Spleen (tissue), 11 donors: ENCODE results near the gene ANKRD13A. TPM values are rescaled to one million over a fixed set of nuclear protein-coding genes. Genes with fewer than 3 reads are reported as not detected.
A peak's percentile ranks its signal among the peaks of the same experiment; 100 is the strongest.

Source experiments
- DNase-seq: peaks from one replicate; pipeline ENCODE4 v3.0.0-alpha.2; 2020
- H3K27ac ChIP-seq, 8 donors: fragments of 200-600 bp; sonication (generic) in 7 of 8; 1 replicate in 4 of 8; 2 replicates in 4 of 8; pipeline versions ENCODE4 v1.5.0 to v1.8.0; 2016 to 2021; ENCODE audit warnings: inconsistent platforms in 4 of 8, mild to moderate bottlenecking in 4 of 8, moderate library complexity in 1 of 8
- H3K27me3 ChIP-seq, 7 donors: fragments of 200-600 bp; sonication (generic) in 6 of 7; replicated peaks in 1 of 7; 1 replicate in 4 of 7; 2 replicates in 3 of 7; pipeline versions ENCODE4 v1.5.0 to v1.8.0; 2016 to 2021; ENCODE audit warnings: inconsistent platforms in 3 of 7, mild to moderate bottlenecking in 1 of 7
- H3K36me3 ChIP-seq, 6 donors: fragments of 200-600 bp; sonication (generic) in 5 of 6; 1 replicate in 4 of 6; 2 replicates in 2 of 6; pipeline versions ENCODE4 v1.5.0 to v1.8.0; 2016 to 2021; ENCODE audit warnings: inconsistent platforms in 2 of 6
- H3K4me1 ChIP-seq, 6 donors: fragments of 200-600 bp; sonication (generic) in 5 of 6; 1 replicate in 3 of 6; 2 replicates in 3 of 6; pipeline versions ENCODE4 v1.5.0 to v1.8.0; 2016 to 2021; ENCODE audit warnings: inconsistent platforms in 3 of 6
- H3K4me3 ChIP-seq, 8 donors: fragments of 200-600 bp; sonication (generic) in 7 of 8; 1 replicate in 4 of 8; 2 replicates in 4 of 8; pipeline versions ENCODE4 v1.5.0 to v1.8.0; 2016 to 2021; ENCODE audit warnings: inconsistent platforms in 4 of 8, mild to moderate bottlenecking in 4 of 8, moderate library complexity in 2 of 8
- H3K9me3 ChIP-seq, 8 donors: fragments of 200-600 bp; sonication (generic) in 7 of 8; 1 replicate in 4 of 8; 2 replicates in 4 of 8; pipeline versions ENCODE4 v1.5.0 to v1.8.0; 2016 to 2021; ENCODE audit warnings: inconsistent platforms in 4 of 8
- CTCF ChIP-seq, 11 experiments: fragments of 200-600 bp in 7 of 11; fragments of 450-650 bp in 4 of 11; sonication (generic) in 4 of 11; IDR thresholded peaks in 8 of 11; conservative IDR thresholded peaks in 3 of 11; 1 replicate in 7 of 11; 2 replicates in 4 of 11; pipeline versions ENCODE4 v1.4.0 to v1.8.0; 2016 to 2021; ENCODE audit warnings: antibody characterized with exemption in 11 of 11, inconsistent platforms in 4 of 11, mild to moderate bottlenecking in 1 of 11
- POLR2A ChIP-seq, 3 donors: fragments of 450-650 bp; IDR thresholded peaks; one replicate each; pipeline ENCODE4 v1.5.1; 2017; ENCODE audit warnings: antibody characterized with exemption in 3 of 3, mild to moderate bottlenecking in 1 of 3
- POLR2AphosphoS5 ChIP-seq, 3 donors: sonication (generic); formaldehyde crosslinking; IDR thresholded peaks; one replicate each; pipeline ENCODE4 v1.5.1; 2017; ENCODE audit warnings: antibody characterized with exemption in 3 of 3
- WGBS, 5 donors: extraction: QIAGEN DNeasy Blood & Tissue Kit in 3 of 5; methylation state at CpG; one replicate each; pipeline versions ENCODE4 v1.1.5 to v1.1.7; 2013 to 2018; 5-methylcytosine and 5-hydroxymethylcytosine counted together
- intact Hi-C: fragments of 100-400 bp; cut with DNase I; formaldehyde crosslinking; loops from one replicate; pipeline ENCODE4 v1.15.0; 2023; ENCODE audit warnings: low total_unique reads
- polyA plus RNA-seq, 3 donors: library from polyadenylated mRNA; stranded (reverse); fragments of 200-250 nt; gene quantifications; one replicate each; pipeline ENCODE4 v1.2.1, GENCODE V29; 2013
- total RNA-seq, 7 donors: library from RNA; depleted of rRNA in 3 of 7; stranded (reverse); fragments of >200 nt in 3 of 7; fragmentation: NEBNext Ultra II Directional in 4 of 7; extraction: Animal tissue kit (Norgen Biotek cat#: 25700) in 4 of 7; gene quantifications; one replicate each; pipeline versions ENCODE4 v1.1.0 to v1.2.1, GENCODE V29; 2016 to 2021
- donor health status: healthy with polysubstance abuse.
- donor health status: DM: no; HTN: no; CAD: no; lungs with moderate emphysema.
- donor health status: DM: no; HTN: no; CAD: no.
- donor health status: Bipolar disorder and iron deficiency.
- donor health status: healthy.
- donor health status: DM: no; HTN: no; CAD: no.
- donor health status: DM: yes; HTN: yes; CAD: no.

ANKRD13A gene
- total and polyA plus RNA-seq, 10 donors, result 32.9 to 134 (median 93.7) TPM

- peak overlapping the region; percentile 86 to 100 (median 94) for H3K27ac ChIP-seq
- peaks cover 0 to 16% (median 0%) of the 10 kb centered on the region in 6 donors for H3K36me3 ChIP-seq
- H3K4me1 ChIP-seq, result peaks cover 32 to 87% (median 77%) of the 10 kb centered on the region in 6 donors
- no peaks in the 10 kb centered on the region for H3K9me3 ChIP-seq
- intact Hi-C loops, result no loop called here
- no peaks in the 10 kb centered on the region for H3K27me3 ChIP-seq
- 1 to 5% (median 2%) methylated on average over 17 of the region's 17 CpGs for WGBS, 5 donors
- peak; percentile 82 for DNase-seq
- H3K4me3 ChIP-seq, result peak overlapping the region; percentile 85 to 99 (median 93)
- TF ChIP-seq CTCF (IDR thresholded peaks at IDR 0.05 in 8 of 11, conservative IDR thresholded peaks at IDR 0.05 in 3 of 11) (no peak), POLR2AphosphoS5 (IDR thresholded peaks at IDR 0.05) (peak in 1 of 3 donors; percentile 34)
These were observed 814 bp downstream of the ANKRD13A start for GRCh38 chr12:109999983-110000505.

DNA sequence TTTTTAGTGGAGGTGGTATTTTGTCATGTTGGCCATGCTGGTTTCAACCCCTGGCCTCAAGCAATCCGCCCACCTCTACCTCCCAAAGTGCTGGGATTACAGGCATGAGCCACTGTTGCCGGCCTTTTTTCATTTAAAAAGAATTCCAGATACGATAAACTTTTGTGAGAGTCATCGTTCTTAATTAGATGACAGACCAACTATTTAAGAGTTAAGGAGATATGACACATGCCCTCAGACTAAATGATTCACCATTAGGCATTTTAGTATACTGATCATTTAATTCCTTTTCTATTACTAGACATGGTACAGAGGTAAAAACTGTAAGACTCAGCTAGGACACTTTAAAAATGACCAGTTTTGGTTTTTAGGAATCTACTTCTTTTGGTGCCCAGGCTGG is 2.4 kb downstream of the ANKRD13A start:
- H3K27ac ChIP-seq, result peak overlapping the region in 3 of 8 donors; percentile 1 to 100 (median 93)
- intact Hi-C loops, result no loop called here

GRCh38 chr12:110002676-110003515 is 3.7 kb downstream of the ANKRD13A start:
- TF ChIP-seq POLR2A (IDR thresholded peaks at IDR 0.05) (no peak), CTCF (IDR thresholded peaks at IDR 0.05 in 8 of 11, conservative IDR thresholded peaks at IDR 0.05 in 3 of 11) (no peak), POLR2AphosphoS5 (IDR thresholded peaks at IDR 0.05) (no peak)
- H3K27me3 ChIP-seq, result no peaks in the 10 kb centered on the region
- peaks cover 33 to 93% (median 73%) of the 10 kb centered on the region in 6 donors for H3K4me1 ChIP-seq
- DNase-seq, result no peak
- H3K9me3 ChIP-seq, result peaks cover 0 to 6% (median 0%) of the 10 kb centered on the region in 8 donors
- peaks cover 0 to 19% (median 0%) of the 10 kb centered on the region in 6 donors for H3K36me3 ChIP-seq
- peak overlapping the region in 7 of 8 donors; percentile 14 to 100 (median 69) for H3K27ac ChIP-seq
- H3K4me3 ChIP-seq, result no peak overlapping the region
- WGBS, 5 donors, result 73 to 82% (median 78%) methylated on average over 8 of the region's 8 CpGs
- intact Hi-C loops, result no loop called here

More for the DNA sequence above, 2.4 kb downstream of the ANKRD13A start:
- TF ChIP-seq CTCF (IDR thresholded peaks at IDR 0.05 in 8 of 11, conservative IDR thresholded peaks at IDR 0.05 in 3 of 11) (no peak), POLR2AphosphoS5 (IDR thresholded peaks at IDR 0.05) (no peak), POLR2A (IDR thresholded peaks at IDR 0.05) (no peak)
- no peaks in the 10 kb centered on the region for H3K27me3 ChIP-seq
- peaks cover 33 to 93% (median 80%) of the 10 kb centered on the region in 6 donors for H3K4me1 ChIP-seq
- DNase-seq, result no peak
- 81 to 88% (median 85%) methylated on average over 4 of the region's 4 CpGs for WGBS, 5 donors
- H3K9me3 ChIP-seq, result peaks cover 0 to 4% (median 0%) of the 10 kb centered on the region in 8 donors
- peak overlapping the region in 1 of 8 donors; percentile 88 for H3K4me3 ChIP-seq
- H3K36me3 ChIP-seq, result peaks cover 0 to 19% (median 0%) of the 10 kb centered on the region in 6 donors

GRCh38 chr12:110004598-110004997 is 5.4 kb downstream of the ANKRD13A start:
- no peak for TF ChIP-seq POLR2A (IDR thresholded peaks at IDR 0.05)
- no peak for TF ChIP-seq CTCF (IDR thresholded peaks at IDR 0.05 in 8 of 11, conservative IDR thresholded peaks at IDR 0.05 in 3 of 11)
- Histone ChIP-seq H3K4me1 (peaks cover 29 to 97% (median 78%) of the 10 kb centered on the region in 6 donors), H3K4me3 (peak overlapping the region in 1 of 8 donors; percentile 43), H3K36me3 (peaks cover 0 to 19% (median 0%) of the 10 kb centered on the region in 6 donors), H3K27ac (peak overlapping the region; percentile 6 to 84 (median 56)), H3K27me3 (no peaks in the 10 kb centered on the region), H3K9me3 (peaks cover 0 to 6% (median 0%) of the 10 kb centered on the region in 8 donors)
- DNase-seq, result no peak
- intact Hi-C loops, result no loop called here
- 55 to 68% (median 61%) methylated on average over 4 of the region's 4 CpGs for WGBS, 5 donors
